ENCODE data around the gene CIRBP. TPM values are rescaled to one million over a fixed set of nuclear protein-coding genes. Genes with fewer than 3 reads are reported as not detected.

CIRBP gene
- total and polyA plus RNA-seq, 9 of the 15 experiments (the other 6 are each of a cell fraction or from before 2014, with no cell fraction given): 20.5 to 327 (median 176) TPM

DNA sequence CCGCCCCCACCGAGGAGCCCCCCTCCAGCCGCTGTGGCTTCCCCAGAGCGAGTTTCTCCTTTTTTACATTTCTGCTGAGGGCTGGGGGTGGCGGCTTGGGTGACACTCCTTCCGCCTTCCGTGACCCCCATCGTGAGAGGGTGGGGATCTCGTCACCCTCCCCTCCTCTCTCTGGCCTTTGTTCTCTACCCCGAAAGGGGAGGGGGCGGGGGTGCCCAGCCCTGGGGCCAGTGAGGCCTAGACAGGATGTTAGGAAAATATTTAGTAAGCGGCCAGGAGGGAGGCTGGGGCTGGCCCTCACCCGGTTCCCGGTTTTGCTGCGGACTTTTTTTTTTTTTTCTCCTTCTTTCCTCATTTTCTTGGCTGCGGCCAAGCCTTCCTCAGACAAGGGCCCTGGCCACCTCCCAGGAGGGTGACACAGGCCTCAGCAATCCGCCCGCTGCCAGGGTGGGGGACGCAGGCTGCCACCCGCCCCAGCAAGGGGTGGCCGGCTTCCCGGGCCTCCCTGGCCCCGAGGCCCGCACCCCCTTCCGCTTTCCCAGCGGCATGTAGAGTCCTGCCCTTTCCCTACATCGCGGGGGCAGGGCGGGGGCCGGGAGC, 16.8 kb upstream of the CIRBP start:
- FAIRE-seq (peak; percentile 67), DNase-seq (ENCODE audit: extremely low read depth in 1 of 4, low spot score in 3 of 4) (peak in 1 of 4 experiments; percentile 70), ATAC-seq (no peak)
- no peak overlapping the region for H2AFZ ChIP-seq (ENCODE audit: low read depth, low read length)
- WGBS (ENCODE audit: insufficient coverage, low coverage, missing lambda C conversion rate): 1% methylated on average over 16 of the region's 30 CpGs
- in situ Hi-C loops (cut with MboI) (no loop called here), intact Hi-C loops (cut with micrococcal nuclease) (no loop called here)
- peak overlapping the region; percentile 93 for H3K4me3 ChIP-seq
- peaks cover 22 to 96% of the 10 kb centered on the region in 2 experiments for H3K4me1 ChIP-seq (replicated peaks in 1 of 2; ENCODE audit: control insufficient read depth in 2 of 2, insufficient read depth in 2 of 2, low read length in 2 of 2)
- POLR2A ChIA-PET: interaction anchor here (0.9 to 7.8 kb wide), 4 partner anchors 8 to 17 kb away, joined by 3 to 88 read pairs (median 10); partner anchors contain the start of gene CIRBP
- H3K27ac ChIP-seq (ENCODE audit: extremely low read depth, low read depth, low read length): peak overlapping the region; percentile 82
- H3K9me1 ChIP-seq (ENCODE audit: control insufficient read depth, insufficient read depth, low read length): no peaks in the 10 kb centered on the region
- H3K36me3 ChIP-seq (ENCODE audit: control insufficient read depth, insufficient read depth, low read length): peaks cover 60% of the 10 kb centered on the region; the same call in 2 of the 3 replicates
- BruUV-seq (replicated peaks): no TSS peak
- no peaks in the 10 kb centered on the region for H3K27me3 ChIP-seq (ENCODE audit: control insufficient read depth in 2 of 2, insufficient read depth in 2 of 2, low read length in 2 of 2)
- H3K4me2 ChIP-seq (ENCODE audit: insufficient read depth, low read length): peak overlapping the region; percentile 84
- H3K79me2 ChIP-seq (ENCODE audit: control insufficient read depth, insufficient read depth, low read length): peaks cover 67% of the 10 kb centered on the region
- peak overlapping the region; percentile 79 to 96 for H3K9ac ChIP-seq (ENCODE audit: insufficient read depth in 1 of 2, low read depth in 2 of 2, low read length in 2 of 2)
- H3K9me3 ChIP-seq (replicated peaks; ENCODE audit: control insufficient read depth, insufficient read depth, low read depth, low read length): no peaks in the 10 kb centered on the region
- CTCF ChIA-PET (ENCODE audit: low intra/inter-chr PET ratio): interaction anchor here (0.6 to 1.3 kb wide), 2 partner anchors 14 to 407 kb away, joined by 3 to 5 read pairs; no protein-coding TSS in a partner anchor
- 0 out of 2 replicates have a peak, but pooled peaks cover 4% of the 10 kb centered on the region for H4K20me1 ChIP-seq (replicated peaks; ENCODE audit: control insufficient read depth, insufficient read depth, low read length)
- TF ChIP-seq, protein P1, sequence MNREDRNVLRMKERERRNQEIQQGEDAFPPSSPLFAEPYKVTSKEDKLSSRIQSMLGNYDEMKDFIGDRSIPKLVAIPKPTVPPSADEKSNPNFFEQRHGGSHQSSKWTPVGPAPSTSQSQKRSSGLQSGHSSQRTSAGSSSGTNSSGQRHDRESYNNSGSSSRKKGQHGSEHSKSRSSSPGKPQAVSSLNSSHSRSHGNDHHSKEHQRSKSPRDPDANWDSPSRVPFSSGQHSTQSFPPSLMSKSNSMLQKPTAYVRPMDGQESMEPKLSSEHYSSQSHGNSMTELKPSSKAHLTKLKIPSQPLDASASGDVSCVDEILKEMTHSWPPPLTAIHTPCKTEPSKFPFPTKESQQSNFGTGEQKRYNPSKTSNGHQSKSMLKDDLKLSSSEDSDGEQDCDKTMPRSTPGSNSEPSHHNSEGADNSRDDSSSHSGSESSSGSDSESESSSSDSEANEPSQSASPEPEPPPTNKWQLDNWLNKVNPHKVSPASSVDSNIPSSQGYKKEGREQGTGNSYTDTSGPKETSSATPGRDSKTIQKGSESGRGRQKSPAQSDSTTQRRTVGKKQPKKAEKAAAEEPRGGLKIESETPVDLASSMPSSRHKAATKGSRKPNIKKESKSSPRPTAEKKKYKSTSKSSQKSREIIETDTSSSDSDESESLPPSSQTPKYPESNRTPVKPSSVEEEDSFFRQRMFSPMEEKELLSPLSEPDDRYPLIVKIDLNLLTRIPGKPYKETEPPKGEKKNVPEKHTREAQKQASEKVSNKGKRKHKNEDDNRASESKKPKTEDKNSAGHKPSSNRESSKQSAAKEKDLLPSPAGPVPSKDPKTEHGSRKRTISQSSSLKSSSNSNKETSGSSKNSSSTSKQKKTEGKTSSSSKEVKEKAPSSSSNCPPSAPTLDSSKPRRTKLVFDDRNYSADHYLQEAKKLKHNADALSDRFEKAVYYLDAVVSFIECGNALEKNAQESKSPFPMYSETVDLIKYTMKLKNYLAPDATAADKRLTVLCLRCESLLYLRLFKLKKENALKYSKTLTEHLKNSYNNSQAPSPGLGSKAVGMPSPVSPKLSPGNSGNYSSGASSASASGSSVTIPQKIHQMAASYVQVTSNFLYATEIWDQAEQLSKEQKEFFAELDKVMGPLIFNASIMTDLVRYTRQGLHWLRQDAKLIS (CRISPR knock-in tag; IDR thresholded peaks at IDR 0.05): no peak
- TF ChIP-seq, protein P2, sequence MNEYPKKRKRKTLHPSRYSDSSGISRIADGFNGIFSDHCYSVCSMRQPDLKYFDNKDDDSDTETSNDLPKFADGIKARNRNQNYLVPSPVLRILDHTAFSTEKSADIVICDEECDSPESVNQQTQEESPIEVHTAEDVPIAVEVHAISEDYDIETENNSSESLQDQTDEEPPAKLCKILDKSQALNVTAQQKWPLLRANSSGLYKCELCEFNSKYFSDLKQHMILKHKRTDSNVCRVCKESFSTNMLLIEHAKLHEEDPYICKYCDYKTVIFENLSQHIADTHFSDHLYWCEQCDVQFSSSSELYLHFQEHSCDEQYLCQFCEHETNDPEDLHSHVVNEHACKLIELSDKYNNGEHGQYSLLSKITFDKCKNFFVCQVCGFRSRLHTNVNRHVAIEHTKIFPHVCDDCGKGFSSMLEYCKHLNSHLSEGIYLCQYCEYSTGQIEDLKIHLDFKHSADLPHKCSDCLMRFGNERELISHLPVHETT (CRISPR knock-in tag; conservative IDR thresholded peaks at IDR 0.05 in 1 of 2, IDR thresholded peaks at IDR 0.05 in 1 of 2): no peak
- TF ChIP-seq, protein P3, sequence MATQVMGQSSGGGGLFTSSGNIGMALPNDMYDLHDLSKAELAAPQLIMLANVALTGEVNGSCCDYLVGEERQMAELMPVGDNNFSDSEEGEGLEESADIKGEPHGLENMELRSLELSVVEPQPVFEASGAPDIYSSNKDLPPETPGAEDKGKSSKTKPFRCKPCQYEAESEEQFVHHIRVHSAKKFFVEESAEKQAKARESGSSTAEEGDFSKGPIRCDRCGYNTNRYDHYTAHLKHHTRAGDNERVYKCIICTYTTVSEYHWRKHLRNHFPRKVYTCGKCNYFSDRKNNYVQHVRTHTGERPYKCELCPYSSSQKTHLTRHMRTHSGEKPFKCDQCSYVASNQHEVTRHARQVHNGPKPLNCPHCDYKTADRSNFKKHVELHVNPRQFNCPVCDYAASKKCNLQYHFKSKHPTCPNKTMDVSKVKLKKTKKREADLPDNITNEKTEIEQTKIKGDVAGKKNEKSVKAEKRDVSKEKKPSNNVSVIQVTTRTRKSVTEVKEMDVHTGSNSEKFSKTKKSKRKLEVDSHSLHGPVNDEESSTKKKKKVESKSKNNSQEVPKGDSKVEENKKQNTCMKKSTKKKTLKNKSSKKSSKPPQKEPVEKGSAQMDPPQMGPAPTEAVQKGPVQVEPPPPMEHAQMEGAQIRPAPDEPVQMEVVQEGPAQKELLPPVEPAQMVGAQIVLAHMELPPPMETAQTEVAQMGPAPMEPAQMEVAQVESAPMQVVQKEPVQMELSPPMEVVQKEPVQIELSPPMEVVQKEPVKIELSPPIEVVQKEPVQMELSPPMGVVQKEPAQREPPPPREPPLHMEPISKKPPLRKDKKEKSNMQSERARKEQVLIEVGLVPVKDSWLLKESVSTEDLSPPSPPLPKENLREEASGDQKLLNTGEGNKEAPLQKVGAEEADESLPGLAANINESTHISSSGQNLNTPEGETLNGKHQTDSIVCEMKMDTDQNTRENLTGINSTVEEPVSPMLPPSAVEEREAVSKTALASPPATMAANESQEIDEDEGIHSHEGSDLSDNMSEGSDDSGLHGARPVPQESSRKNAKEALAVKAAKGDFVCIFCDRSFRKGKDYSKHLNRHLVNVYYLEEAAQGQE (IDR thresholded peaks at IDR 0.05; ENCODE audit: borderline replicate concordance): no peak
- TF ChIP-seq, protein P3 (CRISPR knock-in tag; IDR thresholded peaks at IDR 0.05; ENCODE audit: low read depth): no peak

All from K562 (cell line).